Neural cell (in vitro differentiated cells): ENCODE measurements around the gene ALK. TPM values are rescaled to one million over a fixed set of nuclear protein-coding genes. Genes with fewer than 3 reads are reported as not detected.

Experiments
- H2AFZ ChIP-seq: fragments of 200-600, 300-800 bp; sonication (generic), shearing (Covaris generic); 2 replicates; pipeline ENCODE4 v1.6.0; 2014; ENCODE audit warnings: low read depth, mild to moderate bottlenecking, antibody characterized with exemption, low read length, moderate library complexity
- H3F3A ChIP-seq: fragments of 200-600 bp; shearing (Covaris generic); 2 replicates; pipeline ENCODE4 v1.6.1; 2016; ENCODE audit warnings: mild to moderate bottlenecking, moderate library complexity, mixed read lengths, antibody characterized with exemption, low read length; ENCODE audit not compliant: insufficient read depth, poor library complexity, severe bottlenecking
- H3K27ac ChIP-seq: fragments of 200-600, 300-800 bp; sonication (generic), shearing (Covaris generic); 2 replicates; pipeline ENCODE4 v1.5.1; 2014; ENCODE audit warnings: mild to moderate bottlenecking, low read length, moderate library complexity
- H3K27me3 ChIP-seq: fragments of 300-800, 200-600 bp; sonication (generic), shearing (Covaris generic); 2 replicates; pipeline ENCODE4 v1.6.0; 2014; ENCODE audit warnings: mild to moderate bottlenecking, low read depth, low read length, moderate library complexity; ENCODE audit not compliant: insufficient read depth
- H3K36me3 ChIP-seq: fragments of 300-800, 200-600 bp; sonication (generic), shearing (Covaris generic); 2 replicates; pipeline ENCODE4 v1.5.1; 2014; ENCODE audit warnings: mild to moderate bottlenecking, antibody characterized with exemption, low read length, moderate library complexity; ENCODE audit not compliant: insufficient read depth
- H3K4me2 ChIP-seq: fragments of 300-800, 200-600 bp; sonication (generic), shearing (Covaris generic); 2 replicates; pipeline ENCODE4 v1.6.0; 2014; ENCODE audit warnings: mild to moderate bottlenecking, low read length
- H3K4me3 ChIP-seq: fragments of 300-800, 200-600 bp; sonication (generic), shearing (Covaris generic); 2 replicates; pipeline ENCODE4 v1.5.1; 2014; ENCODE audit warnings: mild to moderate bottlenecking, low read length, moderate library complexity
- H3K79me2 ChIP-seq: fragments of 200-600 bp; shearing (Covaris generic); replicated peaks from 2 replicates; pipeline ENCODE4 v1.6.0; 2014; ENCODE audit warnings: mild to moderate bottlenecking, low read length, moderate library complexity; ENCODE audit not compliant: insufficient read depth
- H3K9ac ChIP-seq: fragments of 300-800, 200-600 bp; sonication (generic), shearing (Covaris generic); 2 replicates; pipeline ENCODE4 v1.6.1; 2016; ENCODE audit warnings: mild to moderate bottlenecking, low read length, mixed read lengths
- H3K9me2 ChIP-seq: fragments of 200-600 bp; shearing (Covaris generic); 2 replicates; pipeline ENCODE4 v1.6.1; 2016; ENCODE audit warnings: mild to moderate bottlenecking, low read length, mixed read lengths; ENCODE audit not compliant: insufficient read depth
- H3K9me3 ChIP-seq: fragments of 200-600, 300-800 bp; sonication (generic), shearing (Covaris generic); 2 replicates; pipeline ENCODE4 v1.6.1; 2016; ENCODE audit warnings: mild to moderate bottlenecking, mixed run types, low read length, moderate library complexity, mixed read lengths
- H4K20me1 ChIP-seq: fragments of 200-600 bp; shearing (Covaris generic); 2 replicates; pipeline ENCODE4 v1.6.1; 2016; ENCODE audit warnings: mild to moderate bottlenecking, mixed run types; ENCODE audit not compliant: insufficient read depth
- CTCF ChIP-seq: fragments of 450-650 bp; IDR thresholded peaks from 2 replicates; pipeline ENCODE4 v1.5.1; 2014; ENCODE audit warnings: antibody characterized with exemption, mild to moderate bottlenecking, moderate library complexity; ENCODE audit not compliant: poor library complexity, severe bottlenecking
- EP300 ChIP-seq: fragments of 450-650 bp; conservative IDR thresholded peaks from 2 replicates; pipeline ENCODE4 v1.6.1; 2014; ENCODE audit warnings: antibody characterized with exemption, mild to moderate bottlenecking, moderate library complexity; ENCODE audit not compliant: poor library complexity, severe bottlenecking
- EZH2 ChIP-seq: fragments of 200-600, 300-800 bp; shearing (Covaris generic), sonication (generic); IDR thresholded peaks from 2 replicates; pipeline ENCODE4 v1.6.1; 2014; ENCODE audit warnings: antibody characterized with exemption, low read length, borderline replicate concordance, mild to moderate bottlenecking; ENCODE audit not compliant: insufficient read depth, poor library complexity, severe bottlenecking
- MXI1 ChIP-seq: fragments of 450-650 bp; conservative IDR thresholded peaks from 2 replicates; pipeline ENCODE4 v1.6.1; 2014; ENCODE audit warnings: antibody characterized with exemption, mild to moderate bottlenecking; ENCODE audit not compliant: poor library complexity, severe bottlenecking
- POLR2AphosphoS5 ChIP-seq: IDR thresholded peaks from 2 replicates; pipeline ENCODE4 v1.6.1; 2012
- RAD21 ChIP-seq: fragments of 450-650 bp; conservative IDR thresholded peaks from 2 replicates; pipeline ENCODE4 v1.6.1; 2014; ENCODE audit warnings: antibody characterized with exemption, mild to moderate bottlenecking, moderate library complexity
- REST ChIP-seq: IDR thresholded peaks from 2 replicates; pipeline ENCODE4 v1.6.1; 2012; ENCODE audit warnings: borderline replicate concordance
- SMC3 ChIP-seq: fragments of 450-650 bp; conservative IDR thresholded peaks from 2 replicates; pipeline ENCODE4 v1.6.1; 2014; ENCODE audit warnings: antibody characterized with exemption, mild to moderate bottlenecking, moderate library complexity; ENCODE audit not compliant: poor library complexity
- TAF1 ChIP-seq: IDR thresholded peaks from 2 replicates; pipeline ENCODE4 v1.6.1; 2012; ENCODE audit warnings: low read depth
- polyA plus RNA-seq: library from polyadenylated mRNA; depleted of rRNA; stranded (reverse); fragments of >200 nt; gene quantifications from 2 replicates; pipeline ENCODE4 v1.2.3, GENCODE V29; 2014

ALK gene
- polyA plus RNA-seq, 1 donor from 2014 or later = 7.1 TPM

- no peak overlapping the region for H3K4me3 ChIP-seq
- no peaks in the 10 kb centered on the region for H3K9me3 ChIP-seq
- H3K27ac ChIP-seq = no peak overlapping the region
- H4K20me1 ChIP-seq = no peaks in the 10 kb centered on the region
- no peak for TF ChIP-seq REST
- no peak for TF ChIP-seq POLR2AphosphoS5
- H3K9me2 ChIP-seq = no peaks in the 10 kb centered on the region
- no peaks in the 10 kb centered on the region for H3F3A ChIP-seq
- H2AFZ ChIP-seq = no peak overlapping the region
- H3K4me2 ChIP-seq = no peak overlapping the region
- no peak overlapping the region for H3K9ac ChIP-seq
- no peaks in the 10 kb centered on the region for H3K27me3 ChIP-seq
- no peaks in the 10 kb centered on the region for H3K36me3 ChIP-seq
- H3K79me2 ChIP-seq = no peaks in the 10 kb centered on the region
These were observed 159.1 kb downstream of the ALK start for GRCh38 chr2:29762239-29762638.

GRCh38 chr2:29761278-29761677 lies 160.1 kb downstream of the ALK start:
- Histone ChIP-seq H3K9ac (no peak overlapping the region), H3K27ac (no peak overlapping the region), H3K27me3 (no peaks in the 10 kb centered on the region), H3K79me2 (no peaks in the 10 kb centered on the region), H3K9me3 (no peaks in the 10 kb centered on the region), H3K36me3 (no peaks in the 10 kb centered on the region), H4K20me1 (no peaks in the 10 kb centered on the region), H2AFZ (no peak overlapping the region), H3K9me2 (no peaks in the 10 kb centered on the region), H3K4me3 (no peak overlapping the region), H3F3A (no peaks in the 10 kb centered on the region), H3K4me2 (no peak overlapping the region)
- no peak for TF ChIP-seq POLR2AphosphoS5
- no peak for TF ChIP-seq EP300
- no peak for TF ChIP-seq MXI1
- no peak for TF ChIP-seq RAD21
- TF ChIP-seq REST = no peak
- TF ChIP-seq EZH2 = no peak

- no peaks in the 10 kb centered on the region for H3K9me2 ChIP-seq
- no peaks in the 10 kb centered on the region for H4K20me1 ChIP-seq
- H3K9me3 ChIP-seq = no peaks in the 10 kb centered on the region
- H3K79me2 ChIP-seq = no peaks in the 10 kb centered on the region
- H3K4me3 ChIP-seq = no peak overlapping the region
- no peaks in the 10 kb centered on the region for H3K36me3 ChIP-seq
- no peak overlapping the region for H3K9ac ChIP-seq
- H3K4me2 ChIP-seq = no peak overlapping the region
- TF ChIP-seq TAF1 (no peak), EP300 (no peak), CTCF (no peak), POLR2AphosphoS5 (no peak), MXI1 (no peak), RAD21 (no peak), EZH2 (no peak), REST (no peak), SMC3 (no peak)
- H3K27me3 ChIP-seq = no peaks in the 10 kb centered on the region
- H2AFZ ChIP-seq = no peak overlapping the region
- H3F3A ChIP-seq = no peaks in the 10 kb centered on the region
- H3K27ac ChIP-seq = no peak overlapping the region
These were observed 161.4 kb downstream of the ALK start for GRCh38 chr2:29760008-29760407.
